ENCODE measurements around the gene KLHL29. TPM values are rescaled to one million over a fixed set of nuclear protein-coding genes. Genes with fewer than 3 reads are reported as not detected.

KLHL29 gene
- total RNA-seq, 1 experiment from 2014 or later = 16.7 TPM

GRCh38 chr2:23549821-23550530, 165.0 kb downstream of the KLHL29 start (continued):
- TF ChIP-seq REST (IDR thresholded peaks at IDR 0.05; ENCODE audit: low read depth) = no peak

GRCh38 chr2:23550553-23550952, 165.6 kb downstream of the KLHL29 start:
- DNase-seq (ENCODE audit: low read depth, low spot score) (no peak), ATAC-seq (no peak)
- Histone ChIP-seq H3K4me2 (ENCODE audit: low read length) (no peak overlapping the region), H2AFZ (ENCODE audit: low read depth, low read length, poor library complexity, severe bottlenecking) (no peak overlapping the region), H3K27ac (ENCODE audit: low read depth, low read length) (no peak overlapping the region), H3K9ac (ENCODE audit: low read length) (no peak overlapping the region), H3K79me2 (ENCODE audit: insufficient read depth, low read length) (no peaks in the 10 kb centered on the region), H3K9me2 (ENCODE audit: insufficient read depth) (no peaks in the 10 kb centered on the region), H3K27me3 (ENCODE audit: insufficient read depth, low read length) (no peaks in the 10 kb centered on the region), H3K36me3 (ENCODE audit: control insufficient read depth in 1 of 2, insufficient read depth in 2 of 2, low read length in 2 of 2) (no peaks in the 10 kb centered on the region), H4K20me1 (ENCODE audit: insufficient read depth) (no peaks in the 10 kb centered on the region), H3K9me3 (ENCODE audit: control insufficient read depth in 1 of 2, insufficient read depth in 1 of 2, low read depth in 1 of 2, low read length in 2 of 2) (no peaks in the 10 kb centered on the region), H3K4me1 (ENCODE audit: control insufficient read depth in 1 of 2, insufficient read depth in 2 of 2, low read length in 2 of 2) (peaks cover 0 to 6% of the 10 kb centered on the region in 2 experiments; a peak in 1 of 4 replicates), H3K4me3 (replicated peaks in 1 of 2; ENCODE audit: low read depth in 1 of 2, low read length in 2 of 2) (no peak overlapping the region)
- ChIA-PET RAD21 (ENCODE audit: low non-redundant PET in 1 of 2, low total read pairs in 2 of 2, uncharacterized antibody in 2 of 2, unreplicated experiment in 2 of 2) (no interaction called here), POLR2A (no interaction called here), CTCF (no interaction called here)
- intact Hi-C loops (cut with micrococcal nuclease) = no loop called here
- no TSS peak for BruUV-seq (replicated peaks)
- TF ChIP-seq CTCF (IDR thresholded peaks at IDR 0.05 in 2 of 3, conservative IDR thresholded peaks at IDR 0.05 in 1 of 3; ENCODE audit: borderline replicate concordance in 1 of 3, insufficient read depth in 1 of 3, low read depth in 2 of 3, low read length in 2 of 3) (no peak), ZNF274 (IDR thresholded peaks at IDR 0.05; ENCODE audit: low read depth, low read length) (no peak), SP1 (IDR thresholded peaks at IDR 0.05; ENCODE audit: low read depth) (no peak), TCF7L2 (IDR thresholded peaks at IDR 0.05; ENCODE audit: borderline replicate concordance, extremely low read depth, insufficient read depth, insufficient read length) (no peak), REST (IDR thresholded peaks at IDR 0.05; ENCODE audit: low read depth) (no peak), SIN3A (IDR thresholded peaks at IDR 0.05; ENCODE audit: low read depth) (no peak), POLR2AphosphoS5 (IDR thresholded peaks at IDR 0.05; ENCODE audit: low read depth, low read length) (no peak), RAD21 (IDR thresholded peaks at IDR 0.05; ENCODE audit: low read depth) (no peak), SRF (IDR thresholded peaks at IDR 0.05; ENCODE audit: low read depth) (no peak), POLR2A (IDR thresholded peaks at IDR 0.05; ENCODE audit: borderline replicate concordance, extremely low read depth, insufficient read depth, insufficient read length) (no peak), CEBPB (IDR thresholded peaks at IDR 0.05; ENCODE audit: low read depth) (no peak), ZBTB33 (IDR thresholded peaks at IDR 0.05; ENCODE audit: extremely low read depth, insufficient replicate concordance, low read length) (no peak)
